ENCODE data around the gene CCNK.

DNA sequence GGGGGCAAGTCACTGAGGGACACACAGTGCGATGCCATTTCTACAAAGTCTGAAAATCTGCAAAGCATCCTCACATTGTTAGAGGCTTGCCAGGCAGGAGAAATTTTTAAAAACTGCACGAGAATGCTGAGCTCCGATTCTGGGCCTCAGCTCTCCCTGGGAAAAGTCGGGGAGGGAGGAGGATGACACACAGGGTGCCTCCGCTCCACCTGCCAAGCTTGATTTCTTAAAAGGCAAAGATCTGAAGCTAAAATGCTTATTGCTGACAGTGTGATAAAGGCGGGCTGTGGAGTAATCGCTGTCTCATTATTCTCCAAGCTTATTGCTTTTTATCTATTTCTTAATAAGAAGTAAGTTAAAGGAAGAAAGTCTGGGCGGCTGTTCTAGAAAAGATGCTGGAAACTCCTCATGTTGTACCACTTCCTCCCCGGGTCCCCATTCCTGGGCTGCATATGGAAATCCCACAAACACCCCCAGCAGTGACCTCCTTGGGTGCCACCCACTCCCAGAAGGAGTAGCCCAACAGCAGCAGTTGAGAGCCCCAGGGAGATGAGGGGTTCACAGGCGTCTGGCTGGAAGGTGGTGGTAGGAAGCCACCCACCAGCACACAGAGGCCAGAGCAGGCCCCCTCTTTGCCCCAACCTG, 67.8 kb downstream of the CCNK start:
- TF ChIP-seq CTCF (IDR thresholded peaks at IDR 0.05; ENCODE audit: low read depth, low read length) = no peak
- no peak for TF ChIP-seq POLR2A (IDR thresholded peaks at IDR 0.05; ENCODE audit: extremely low read depth, insufficient read length)

Data from NB4 (cell line).